HepG2 (cell line): Measurements from ENCODE around the gene KIF17. TPM values are rescaled to one million over a fixed set of nuclear protein-coding genes. Genes with fewer than 3 reads are reported as not detected.

Experiments
- ASH2L ChIP-seq: fragments of 300-600, 200-600 bp; sonication (generic); IDR thresholded peaks from 2 replicates; pipeline ENCODE4 v1.7.0; 2017; ENCODE audit warnings: low read depth, mild to moderate bottlenecking, moderate library complexity, mixed read lengths, low read length; ENCODE audit not compliant: insufficient read length
- CHD4 ChIP-seq: fragments of 200-600 bp; sonication (generic); IDR thresholded peaks from 2 replicates; pipeline ENCODE4 v1.7.0; 2017; ENCODE audit warnings: mild to moderate bottlenecking, low read length, borderline replicate concordance
- KLF9 ChIP-seq: IDR thresholded peaks from 2 replicates; pipeline ENCODE4 v1.6.1; 2016; ENCODE audit warnings: low read depth
- MIER3 ChIP-seq: IDR thresholded peaks from 2 replicates; pipeline ENCODE4 v1.6.1; 2016; ENCODE audit warnings: missing compliant biosample characterization, borderline replicate concordance
- SNAI1 ChIP-seq: sonication (generic); formaldehyde crosslinking; IDR thresholded peaks from 2 replicates; pipeline ENCODE4 v1.5.0; 2020; ENCODE audit warnings: mild to moderate bottlenecking, missing genetic modification reagents, borderline replicate concordance
- ZC3H4 ChIP-seq: sonication (generic); formaldehyde crosslinking; IDR thresholded peaks from 2 replicates; pipeline ENCODE4 v1.4.0; 2020; ENCODE audit warnings: missing genetic modification reagents, borderline replicate concordance
- ZNF510 ChIP-seq: sonication (generic); formaldehyde crosslinking; IDR thresholded peaks from 2 replicates; pipeline ENCODE4 v1.4.0; 2020; ENCODE audit warnings: low read depth, mild to moderate bottlenecking, missing genetic modification reagents
- ZNF790 ChIP-seq: sonication (generic); formaldehyde crosslinking; IDR thresholded peaks from 2 replicates; pipeline ENCODE4 v1.8.0; 2022; ENCODE audit warnings: missing genetic modification reagents, mild to moderate bottlenecking, borderline replicate concordance
- polyA plus RNA-seq, 8 experiments: library from polyadenylated mRNA; depleted of rRNA in 3 of 8; stranded (reverse) in 7 of 8; unstranded in 1 of 8; fragments of >200 nt; fragmentation: Illumina TruSeq in 4 of 8; extraction: Trizol in 4 of 8; gene quantifications; 2 replicates each; pipeline versions ENCODE4 v1.2.1 to v1.2.3, GENCODE V29; 2011 to 2016; ENCODE audit warnings: low read depth in 4 of 8, missing spikeins in 1 of 8, mixed read lengths in 1 of 8; ENCODE audit not compliant: insufficient read depth in 1 of 8
- total RNA-seq, 5 experiments: library from RNA; depleted of rRNA; stranded (reverse); fragments of >200 nt; fragmentation: Illumina TruSeq; extraction: Trizol; gene quantifications; 2 replicates each; pipeline ENCODE4 v1.2.3, GENCODE V29; 2016; ENCODE audit warnings: low read depth in 1 of 5
- TF ChIP-seq, protein P1 (sequence below): sonication (generic); formaldehyde crosslinking; IDR thresholded peaks from 2 replicates; pipeline ENCODE4 v1.8.0; 2022; ENCODE audit warnings: mild to moderate bottlenecking, missing genetic modification reagents; ENCODE audit not compliant: insufficient replicate concordance
- TF ChIP-seq, protein P2 (sequence below): IDR thresholded peaks from 2 replicates; pipeline ENCODE4 v1.6.1; 2016; ENCODE audit warnings: missing compliant biosample characterization, missing genetic modification reagents, borderline replicate concordance
- TF ChIP-seq, protein P3 (sequence below): sonication (generic); formaldehyde crosslinking; IDR thresholded peaks from 2 replicates; pipeline ENCODE4 v1.4.0; 2020; ENCODE audit warnings: missing genetic modification reagents; ENCODE audit errors: not compliant biosample characterization
- TF ChIP-seq, protein P4 (sequence below): sonication (generic); formaldehyde crosslinking; IDR thresholded peaks from 2 replicates; pipeline ENCODE4 v1.4.0; 2020; ENCODE audit warnings: mild to moderate bottlenecking, missing genetic modification reagents
- TF ChIP-seq, protein P5 (sequence below): sonication (generic); formaldehyde crosslinking; IDR thresholded peaks from 2 replicates; pipeline ENCODE4 v1.8.1; 2023; ENCODE audit warnings: mild to moderate bottlenecking, missing genetic modification reagents
- TF ChIP-seq, protein P6 (sequence below): sonication (generic); formaldehyde crosslinking; IDR thresholded peaks from 2 replicates; pipeline ENCODE4 v1.4.0; 2020; ENCODE audit warnings: missing genetic modification reagents, borderline replicate concordance
- TF ChIP-seq, protein P7 (sequence below): sonication (generic); formaldehyde crosslinking; conservative IDR thresholded peaks from 2 replicates; pipeline ENCODE4 v1.4.0; 2020; ENCODE audit warnings: missing genetic modification reagents
- TF ChIP-seq, protein P8 (sequence below): sonication (generic); formaldehyde crosslinking; IDR thresholded peaks from 2 replicates; pipeline ENCODE4 v1.4.0; 2020; ENCODE audit warnings: mild to moderate bottlenecking, missing genetic modification reagents

KIF17 gene
- total and polyA plus RNA-seq, 2 of the 13 experiments (the other 11 are each of a cell fraction or from before 2014, with no cell fraction given), result 0.24 to 0.44 TPM

DNA sequence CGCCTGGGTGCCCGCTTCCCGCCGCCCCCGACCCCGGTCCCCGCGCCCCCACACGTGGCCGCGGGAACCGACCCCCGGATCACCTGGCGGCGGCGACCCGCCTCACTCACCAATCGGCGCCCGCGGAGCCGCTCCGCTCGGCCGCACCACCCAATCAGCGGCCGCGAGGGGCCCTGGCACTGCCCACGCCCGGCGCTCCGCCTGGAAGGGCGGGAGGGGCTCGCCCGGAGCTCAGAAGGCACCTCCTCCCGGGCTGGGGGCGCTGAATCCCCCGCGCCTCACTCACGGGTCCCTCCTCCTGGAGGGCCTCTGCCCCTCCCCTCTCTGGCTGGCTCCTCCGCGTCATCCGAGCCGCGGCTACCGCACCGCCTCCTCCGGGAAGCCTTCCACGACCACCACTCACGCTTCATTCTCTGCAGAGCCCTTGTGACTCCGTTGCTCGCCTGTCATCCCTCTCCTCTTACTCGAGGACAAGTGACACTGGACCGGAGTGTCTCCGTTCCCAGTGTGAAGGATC lies 14.3 kb upstream of the KIF17 start (continued):
- TF ChIP-seq, protein P1, sequence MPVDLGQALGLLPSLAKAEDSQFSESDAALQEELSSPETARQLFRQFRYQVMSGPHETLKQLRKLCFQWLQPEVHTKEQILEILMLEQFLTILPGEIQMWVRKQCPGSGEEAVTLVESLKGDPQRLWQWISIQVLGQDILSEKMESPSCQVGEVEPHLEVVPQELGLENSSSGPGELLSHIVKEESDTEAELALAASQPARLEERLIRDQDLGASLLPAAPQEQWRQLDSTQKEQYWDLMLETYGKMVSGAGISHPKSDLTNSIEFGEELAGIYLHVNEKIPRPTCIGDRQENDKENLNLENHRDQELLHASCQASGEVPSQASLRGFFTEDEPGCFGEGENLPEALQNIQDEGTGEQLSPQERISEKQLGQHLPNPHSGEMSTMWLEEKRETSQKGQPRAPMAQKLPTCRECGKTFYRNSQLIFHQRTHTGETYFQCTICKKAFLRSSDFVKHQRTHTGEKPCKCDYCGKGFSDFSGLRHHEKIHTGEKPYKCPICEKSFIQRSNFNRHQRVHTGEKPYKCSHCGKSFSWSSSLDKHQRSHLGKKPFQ, result no peak
- TF ChIP-seq SNAI1 (CRISPR knock-in tag) (no peak), ZNF790 (CRISPR knock-in tag) (no peak), ZC3H4 (no peak), ZNF510 (CRISPR knock-in tag) (no peak), CHD4 (no peak), MIER3 (CRISPR knock-in tag) (no peak), ASH2L (no peak), KLF9 (CRISPR knock-in tag) (no peak)
- TF ChIP-seq, protein P2, sequence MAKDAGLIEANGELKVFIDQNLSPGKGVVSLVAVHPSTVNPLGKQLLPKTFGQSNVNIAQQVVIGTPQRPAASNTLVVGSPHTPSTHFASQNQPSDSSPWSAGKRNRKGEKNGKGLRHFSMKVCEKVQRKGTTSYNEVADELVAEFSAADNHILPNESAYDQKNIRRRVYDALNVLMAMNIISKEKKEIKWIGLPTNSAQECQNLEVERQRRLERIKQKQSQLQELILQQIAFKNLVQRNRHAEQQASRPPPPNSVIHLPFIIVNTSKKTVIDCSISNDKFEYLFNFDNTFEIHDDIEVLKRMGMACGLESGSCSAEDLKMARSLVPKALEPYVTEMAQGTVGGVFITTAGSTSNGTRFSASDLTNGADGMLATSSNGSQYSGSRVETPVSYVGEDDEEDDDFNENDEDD, result no peak
- TF ChIP-seq, protein P3, sequence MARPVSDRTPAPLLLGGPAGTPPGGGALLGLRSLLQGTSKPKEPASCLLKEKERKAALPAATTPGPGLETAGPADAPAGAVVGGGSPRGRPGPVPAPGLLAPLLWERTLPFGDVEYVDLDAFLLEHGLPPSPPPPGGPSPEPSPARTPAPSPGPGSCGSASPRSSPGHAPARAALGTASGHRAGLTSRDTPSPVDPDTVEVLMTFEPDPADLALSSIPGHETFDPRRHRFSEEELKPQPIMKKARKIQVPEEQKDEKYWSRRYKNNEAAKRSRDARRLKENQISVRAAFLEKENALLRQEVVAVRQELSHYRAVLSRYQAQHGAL (CRISPR knock-in tag), result no peak
- TF ChIP-seq, protein P4, sequence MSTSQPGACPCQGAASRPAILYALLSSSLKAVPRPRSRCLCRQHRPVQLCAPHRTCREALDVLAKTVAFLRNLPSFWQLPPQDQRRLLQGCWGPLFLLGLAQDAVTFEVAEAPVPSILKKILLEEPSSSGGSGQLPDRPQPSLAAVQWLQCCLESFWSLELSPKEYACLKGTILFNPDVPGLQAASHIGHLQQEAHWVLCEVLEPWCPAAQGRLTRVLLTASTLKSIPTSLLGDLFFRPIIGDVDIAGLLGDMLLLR, result no peak
- TF ChIP-seq, protein P5, sequence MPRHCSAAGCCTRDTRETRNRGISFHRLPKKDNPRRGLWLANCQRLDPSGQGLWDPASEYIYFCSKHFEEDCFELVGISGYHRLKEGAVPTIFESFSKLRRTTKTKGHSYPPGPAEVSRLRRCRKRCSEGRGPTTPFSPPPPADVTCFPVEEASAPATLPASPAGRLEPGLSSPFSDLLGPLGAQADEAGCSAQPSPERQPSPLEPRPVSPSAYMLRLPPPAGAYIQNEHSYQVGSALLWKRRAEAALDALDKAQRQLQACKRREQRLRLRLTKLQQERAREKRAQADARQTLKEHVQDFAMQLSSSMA (CRISPR knock-in tag), result no peak
- TF ChIP-seq, protein P6, sequence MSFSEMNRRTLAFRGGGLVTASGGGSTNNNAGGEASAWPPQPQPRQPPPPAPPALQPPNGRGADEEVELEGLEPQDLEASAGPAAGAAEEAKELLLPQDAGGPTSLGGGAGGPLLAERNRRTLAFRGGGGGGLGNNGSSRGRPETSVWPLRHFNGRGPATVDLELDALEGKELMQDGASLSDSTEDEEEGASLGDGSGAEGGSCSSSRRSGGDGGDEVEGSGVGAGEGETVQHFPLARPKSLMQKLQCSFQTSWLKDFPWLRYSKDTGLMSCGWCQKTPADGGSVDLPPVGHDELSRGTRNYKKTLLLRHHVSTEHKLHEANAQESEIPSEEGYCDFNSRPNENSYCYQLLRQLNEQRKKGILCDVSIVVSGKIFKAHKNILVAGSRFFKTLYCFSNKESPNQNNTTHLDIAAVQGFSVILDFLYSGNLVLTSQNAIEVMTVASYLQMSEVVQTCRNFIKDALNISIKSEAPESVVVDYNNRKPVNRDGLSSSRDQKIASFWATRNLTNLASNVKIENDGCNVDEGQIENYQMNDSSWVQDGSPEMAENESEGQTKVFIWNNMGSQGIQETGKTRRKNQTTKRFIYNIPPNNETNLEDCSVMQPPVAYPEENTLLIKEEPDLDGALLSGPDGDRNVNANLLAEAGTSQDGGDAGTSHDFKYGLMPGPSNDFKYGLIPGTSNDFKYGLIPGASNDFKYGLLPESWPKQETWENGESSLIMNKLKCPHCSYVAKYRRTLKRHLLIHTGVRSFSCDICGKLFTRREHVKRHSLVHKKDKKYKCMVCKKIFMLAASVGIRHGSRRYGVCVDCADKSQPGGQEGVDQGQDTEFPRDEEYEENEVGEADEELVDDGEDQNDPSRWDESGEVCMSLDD (CRISPR knock-in tag), result no peak
- TF ChIP-seq, protein P7, sequence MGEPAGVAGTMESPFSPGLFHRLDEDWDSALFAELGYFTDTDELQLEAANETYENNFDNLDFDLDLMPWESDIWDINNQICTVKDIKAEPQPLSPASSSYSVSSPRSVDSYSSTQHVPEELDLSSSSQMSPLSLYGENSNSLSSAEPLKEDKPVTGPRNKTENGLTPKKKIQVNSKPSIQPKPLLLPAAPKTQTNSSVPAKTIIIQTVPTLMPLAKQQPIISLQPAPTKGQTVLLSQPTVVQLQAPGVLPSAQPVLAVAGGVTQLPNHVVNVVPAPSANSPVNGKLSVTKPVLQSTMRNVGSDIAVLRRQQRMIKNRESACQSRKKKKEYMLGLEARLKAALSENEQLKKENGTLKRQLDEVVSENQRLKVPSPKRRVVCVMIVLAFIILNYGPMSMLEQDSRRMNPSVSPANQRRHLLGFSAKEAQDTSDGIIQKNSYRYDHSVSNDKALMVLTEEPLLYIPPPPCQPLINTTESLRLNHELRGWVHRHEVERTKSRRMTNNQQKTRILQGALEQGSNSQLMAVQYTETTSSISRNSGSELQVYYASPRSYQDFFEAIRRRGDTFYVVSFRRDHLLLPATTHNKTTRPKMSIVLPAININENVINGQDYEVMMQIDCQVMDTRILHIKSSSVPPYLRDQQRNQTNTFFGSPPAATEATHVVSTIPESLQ (CRISPR knock-in tag), result no peak
- TF ChIP-seq, protein P8, sequence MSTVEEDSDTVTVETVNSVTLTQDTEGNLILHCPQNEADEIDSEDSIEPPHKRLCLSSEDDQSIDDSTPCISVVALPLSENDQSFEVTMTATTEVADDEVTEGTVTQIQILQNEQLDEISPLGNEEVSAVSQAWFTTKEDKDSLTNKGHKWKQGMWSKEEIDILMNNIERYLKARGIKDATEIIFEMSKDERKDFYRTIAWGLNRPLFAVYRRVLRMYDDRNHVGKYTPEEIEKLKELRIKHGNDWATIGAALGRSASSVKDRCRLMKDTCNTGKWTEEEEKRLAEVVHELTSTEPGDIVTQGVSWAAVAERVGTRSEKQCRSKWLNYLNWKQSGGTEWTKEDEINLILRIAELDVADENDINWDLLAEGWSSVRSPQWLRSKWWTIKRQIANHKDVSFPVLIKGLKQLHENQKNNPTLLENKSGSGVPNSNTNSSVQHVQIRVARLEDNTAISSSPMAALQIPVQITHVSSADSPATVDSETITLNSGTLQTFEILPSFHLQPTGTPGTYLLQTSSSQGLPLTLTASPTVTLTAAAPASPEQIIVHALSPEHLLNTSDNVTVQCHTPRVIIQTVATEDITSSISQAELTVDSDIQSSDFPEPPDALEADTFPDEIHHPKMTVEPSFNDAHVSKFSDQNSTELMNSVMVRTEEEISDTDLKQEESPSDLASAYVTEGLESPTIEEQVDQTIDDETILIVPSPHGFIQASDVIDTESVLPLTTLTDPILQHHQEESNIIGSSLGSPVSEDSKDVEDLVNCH, result no peak
